Osteoblast (primary cell): ENCODE results near the gene OR5C1. TPM values are rescaled to one million over a fixed set of nuclear protein-coding genes. Genes with fewer than 3 reads are reported as not detected.

Experiments
- DNase-seq: peaks from one replicate; pipeline ENCODE4 v3.0.0; 2011; ENCODE audit warnings: low spot score, mixed read lengths; ENCODE audit not compliant: insufficient read length; ENCODE audit errors: missing footprints
- H2AFZ ChIP-seq: 2 replicates; pipeline ENCODE4 v1.6.0; 2011; ENCODE audit warnings: mild to moderate bottlenecking, low read length
- H3K27ac ChIP-seq: 2 replicates; pipeline ENCODE4 v1.5.1; 2011; ENCODE audit warnings: mild to moderate bottlenecking, low read depth, low read length, moderate library complexity
- H3K27me3 ChIP-seq: 2 replicates; pipeline ENCODE4 v1.6.0; 2012; ENCODE audit warnings: mild to moderate bottlenecking, control low read depth, inconsistent platforms, low read length, moderate library complexity; ENCODE audit not compliant: insufficient read depth
- H3K36me3 ChIP-seq: 2 replicates; pipeline ENCODE4 v1.5.1; 2011; ENCODE audit warnings: mild to moderate bottlenecking, low read length, control low read depth, moderate library complexity; ENCODE audit not compliant: insufficient read depth
- H3K4me1 ChIP-seq: 2 replicates; pipeline ENCODE4 v1.5.1; 2011; ENCODE audit warnings: mild to moderate bottlenecking, low read length, control low read depth, moderate library complexity; ENCODE audit not compliant: insufficient read depth
- H3K4me2 ChIP-seq: 2 replicates; pipeline ENCODE4 v1.6.0; 2011; ENCODE audit warnings: mild to moderate bottlenecking, low read length; ENCODE audit not compliant: insufficient read depth
- H3K4me3 ChIP-seq: fragments of 200-600 bp; sonication (generic); 3 replicates; pipeline ENCODE4 v1.5.1; 2012; ENCODE audit warnings: mild to moderate bottlenecking, low read length, inconsistent platforms; ENCODE audit not compliant: insufficient read depth
- H3K79me2 ChIP-seq: 2 replicates; pipeline ENCODE4 v1.6.0; 2012; ENCODE audit warnings: mild to moderate bottlenecking, low read length, control low read depth, inconsistent platforms; ENCODE audit not compliant: insufficient read depth
- H3K9me3 ChIP-seq: 2 replicates; pipeline ENCODE4 v1.5.1; 2011; ENCODE audit warnings: low read depth, low read length, control low read depth
- H4K20me1 ChIP-seq: 2 replicates; pipeline ENCODE4 v1.6.0; 2012; ENCODE audit warnings: mild to moderate bottlenecking, low read length, control low read depth; ENCODE audit not compliant: insufficient read depth
- CTCF ChIP-seq: IDR thresholded peaks from 2 replicates; pipeline ENCODE4 v1.5.1; 2011; ENCODE audit warnings: mild to moderate bottlenecking, low read depth, low read length, moderate library complexity; ENCODE audit errors: extremely low read depth
- total RNA-seq: library from RNA; depleted of rRNA; stranded (reverse); fragments of >200 nt; gene quantifications from 2 replicates; pipeline ENCODE4 v1.2.3, GENCODE V29; 2012

OR5C1 gene
- total RNA-seq, 1 donor: not detected

GRCh38 chr9:122781671-122782070 lies 7.1 kb upstream of the OR5C1 start:
- H3K4me1 ChIP-seq: peaks cover 13% of the 10 kb centered on the region
- no peak for TF ChIP-seq CTCF
- no peak for DNase-seq
- H3K36me3 ChIP-seq: no peaks in the 10 kb centered on the region
- H3K27ac ChIP-seq: no peak overlapping the region
- H3K4me2 ChIP-seq: no peak overlapping the region
- no peak overlapping the region for H3K4me3 ChIP-seq
- peaks cover 3% of the 10 kb centered on the region for H3K27me3 ChIP-seq
- no peak overlapping the region for H2AFZ ChIP-seq
- no peaks in the 10 kb centered on the region for H4K20me1 ChIP-seq
- no peaks in the 10 kb centered on the region for H3K79me2 ChIP-seq
- no peaks in the 10 kb centered on the region for H3K9me3 ChIP-seq

- no peak for TF ChIP-seq CTCF
Observed at GRCh38 chr9:122785269-122785668, 3.5 kb upstream of the OR5C1 start.

GRCh38 chr9:122786338-122786737 lies 2.4 kb upstream of the OR5C1 start:
- no peak overlapping the region for H3K4me3 ChIP-seq
- no peaks in the 10 kb centered on the region for H3K79me2 ChIP-seq
- no peaks in the 10 kb centered on the region for H3K36me3 ChIP-seq
- DNase-seq: no peak
- H3K27ac ChIP-seq: no peak overlapping the region
- TF ChIP-seq CTCF: no peak
- no peak overlapping the region for H3K4me2 ChIP-seq
- peaks cover 3% of the 10 kb centered on the region for H3K27me3 ChIP-seq
- no peak overlapping the region for H2AFZ ChIP-seq
- H4K20me1 ChIP-seq: no peaks in the 10 kb centered on the region
- no peaks in the 10 kb centered on the region for H3K9me3 ChIP-seq
- H3K4me1 ChIP-seq: no peaks in the 10 kb centered on the region

More at GRCh38 chr9:122785269-122785668, 3.5 kb upstream of the OR5C1 start:
- no peaks in the 10 kb centered on the region for H3K79me2 ChIP-seq
- H2AFZ ChIP-seq: no peak overlapping the region
- H3K4me3 ChIP-seq: no peak overlapping the region
- H3K27me3 ChIP-seq: peaks cover 3% of the 10 kb centered on the region
- no peaks in the 10 kb centered on the region for H3K4me1 ChIP-seq
- H3K4me2 ChIP-seq: no peak overlapping the region
- no peak overlapping the region for H3K27ac ChIP-seq
- no peaks in the 10 kb centered on the region for H3K36me3 ChIP-seq
- no peak for DNase-seq
- no peaks in the 10 kb centered on the region for H4K20me1 ChIP-seq
- no peaks in the 10 kb centered on the region for H3K9me3 ChIP-seq

- no peaks in the 10 kb centered on the region for H3K4me1 ChIP-seq
- H3K27ac ChIP-seq: no peak overlapping the region
- no peak for TF ChIP-seq CTCF
- no peaks in the 10 kb centered on the region for H3K36me3 ChIP-seq
- peaks cover 3% of the 10 kb centered on the region for H3K27me3 ChIP-seq
- no peaks in the 10 kb centered on the region for H3K9me3 ChIP-seq
- H4K20me1 ChIP-seq: no peaks in the 10 kb centered on the region
- DNase-seq: no peak
- no peaks in the 10 kb centered on the region for H3K79me2 ChIP-seq
- H2AFZ ChIP-seq: no peak overlapping the region
- H3K4me2 ChIP-seq: no peak overlapping the region
- no peak overlapping the region for H3K4me3 ChIP-seq
Observed at GRCh38 chr9:122789256-122790046, 718 bp downstream of the OR5C1 start.
